HG03439 (cell line): ENCODE results near the gene GAPT.

Experiments used
- ATAC-seq: cut with Tn5 transposase; IDR thresholded peaks from one replicate; pipeline ENCODE4 v1.9.1; 2021; ENCODE audit warnings: mild to moderate bottlenecking, moderate library complexity; ENCODE audit not compliant: unreplicated experiment

The GAPT gene

DNA sequence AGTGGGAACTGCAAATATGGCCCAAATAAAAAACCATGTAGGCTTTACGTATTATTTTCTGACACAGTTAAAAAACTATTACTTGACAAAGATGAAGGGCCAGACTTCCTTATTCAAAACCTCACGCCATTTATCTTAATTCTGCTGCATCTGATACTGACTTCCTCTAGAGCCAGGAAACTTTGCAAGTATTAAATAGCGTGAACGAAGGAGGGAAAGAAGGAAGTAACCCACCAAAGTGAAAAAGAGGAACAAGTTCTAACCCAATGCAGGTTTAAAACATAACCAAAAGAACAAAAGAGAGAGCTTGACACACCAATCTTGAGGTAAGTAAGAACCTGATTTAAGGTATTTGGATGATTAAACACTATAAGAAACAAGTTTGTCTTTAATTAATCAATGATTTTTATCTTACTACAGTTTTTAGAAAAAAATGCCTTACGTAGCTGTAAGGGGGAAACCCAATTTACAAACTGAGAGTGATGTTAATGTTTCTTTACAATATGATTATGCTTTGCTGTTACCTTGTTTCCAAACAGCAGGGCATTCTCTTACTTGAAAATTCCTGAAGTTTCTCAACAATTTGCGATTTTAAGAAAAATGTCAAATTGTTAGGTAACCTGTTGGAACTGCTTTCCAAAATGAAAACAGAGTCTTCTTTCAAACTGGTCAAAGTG lies at the start of gene GAPT:
Gene GAPT (plus strand): TSS at position 220 of the 677 bp plus-strand sequence. CDS start 3,102 bp downstream, outside the sequence.
- peak; percentile 58 for ATAC-seq

DNA sequence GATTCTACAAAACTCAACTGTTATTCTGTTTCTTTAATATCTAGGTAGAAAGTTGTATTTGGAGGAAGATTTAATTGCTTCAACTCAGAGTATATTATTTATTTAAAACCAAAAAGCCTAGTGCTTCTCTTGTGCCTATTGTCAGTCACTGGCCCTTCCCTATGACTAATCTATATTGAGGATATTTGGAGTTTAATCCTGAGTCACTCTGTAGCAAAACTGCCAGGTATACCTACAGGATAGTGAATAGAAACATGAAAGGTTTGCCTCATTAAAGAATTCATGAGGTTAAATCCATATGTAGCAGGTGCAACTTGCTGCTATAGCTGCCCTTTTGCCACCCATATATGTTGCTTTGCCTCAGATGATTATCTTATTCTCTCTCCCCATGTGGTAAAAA lies 46.4 kb upstream of the GAPT start:
- no peak for ATAC-seq

DNA sequence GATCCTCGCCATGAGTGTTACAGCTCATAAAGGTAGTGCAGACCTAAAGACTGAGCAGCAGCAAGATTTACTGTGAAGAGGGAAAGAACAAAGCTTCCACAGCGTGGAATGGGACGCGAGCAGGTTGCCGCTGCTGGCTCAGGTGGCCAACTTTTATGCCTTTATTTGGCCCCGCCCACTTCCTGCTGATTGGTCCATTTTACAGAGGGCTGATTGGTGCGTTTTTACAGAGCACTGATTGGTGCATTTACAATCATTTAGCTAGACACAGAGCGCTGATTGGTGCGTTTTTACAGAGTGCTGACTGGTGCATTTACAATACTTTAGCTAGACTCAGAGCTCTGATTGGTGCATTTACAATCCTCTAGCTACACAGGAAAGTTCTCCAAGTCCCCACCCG lies 45.2 kb upstream of the GAPT start:
- ATAC-seq, result no peak

DNA sequence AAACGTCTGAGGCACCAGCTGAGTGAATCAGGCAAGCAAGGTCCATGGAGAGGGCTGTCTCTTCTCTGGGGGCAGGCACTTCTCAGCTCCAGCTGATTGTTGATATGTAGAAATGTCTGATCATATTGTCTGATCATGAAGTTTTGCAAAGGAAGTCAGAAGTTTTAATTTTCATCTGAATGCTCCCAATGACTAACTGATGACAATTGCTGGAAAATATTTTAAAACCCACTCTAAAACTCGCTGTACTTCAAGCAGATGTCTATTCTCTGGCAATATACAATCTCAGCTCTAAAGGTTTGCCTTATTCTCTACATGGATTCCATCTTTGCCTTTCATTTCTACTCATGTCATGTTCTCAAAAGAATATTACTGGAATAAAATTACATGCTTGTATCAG lies 44.0 kb upstream of the GAPT start:
- ATAC-seq, result no peak

DNA sequence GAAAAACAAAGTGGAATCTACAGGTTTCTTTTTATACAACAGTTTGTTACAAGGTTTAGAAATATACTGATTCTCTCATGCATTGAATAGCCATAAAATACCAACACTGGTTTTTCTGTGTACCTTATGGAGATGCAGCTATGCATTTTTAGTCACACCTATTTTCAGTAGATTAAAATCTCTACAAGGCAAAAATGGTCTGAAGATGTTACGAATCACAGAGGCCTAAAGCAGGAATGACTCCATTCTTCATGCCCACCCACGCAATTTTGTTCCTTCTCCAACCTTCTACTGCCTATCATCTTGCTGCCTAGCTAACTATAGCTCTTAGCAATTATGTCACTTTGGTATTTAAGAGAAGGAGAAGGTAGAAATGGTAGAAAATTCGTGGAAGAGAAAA lies 41.2 kb upstream of the GAPT start:
- ATAC-seq, result no peak

DNA sequence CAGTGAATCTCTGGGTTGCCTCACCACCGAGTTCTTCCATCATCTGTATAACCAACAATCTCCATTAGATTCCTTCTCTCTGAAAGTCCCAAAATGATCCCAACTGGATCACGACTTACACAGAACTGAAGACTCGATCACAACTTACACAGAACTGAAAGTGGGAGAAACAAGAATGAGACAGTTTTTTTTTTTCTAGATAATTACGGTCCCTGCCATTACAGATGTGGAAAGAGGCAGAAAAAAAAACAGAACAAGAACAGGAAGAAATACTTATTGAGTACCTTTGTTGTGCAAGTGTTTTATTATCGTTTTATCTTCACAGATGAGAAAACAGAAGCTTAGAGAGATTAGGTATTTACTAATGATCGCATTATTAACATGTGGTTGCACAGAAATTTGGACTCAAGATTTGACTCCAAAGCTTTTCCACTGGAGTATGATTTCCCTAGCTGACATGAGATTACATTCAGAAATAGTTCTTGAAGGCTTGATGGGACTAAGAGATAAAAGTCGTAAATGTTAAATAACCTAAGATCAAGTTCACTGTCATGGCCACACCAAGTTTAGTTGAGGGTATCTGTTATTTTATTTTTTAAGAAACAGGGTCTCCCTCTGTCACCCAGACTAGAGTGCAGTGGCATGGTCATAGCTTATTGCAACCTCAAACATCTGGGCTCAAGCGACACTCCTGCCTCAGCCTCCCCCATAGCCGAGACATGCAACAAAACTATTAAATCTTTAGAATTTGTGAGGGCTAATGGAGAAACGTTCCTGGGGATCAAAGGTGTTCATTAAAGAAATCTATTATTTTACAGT lies 40.2 kb upstream of the GAPT start:
- no peak for ATAC-seq

DNA sequence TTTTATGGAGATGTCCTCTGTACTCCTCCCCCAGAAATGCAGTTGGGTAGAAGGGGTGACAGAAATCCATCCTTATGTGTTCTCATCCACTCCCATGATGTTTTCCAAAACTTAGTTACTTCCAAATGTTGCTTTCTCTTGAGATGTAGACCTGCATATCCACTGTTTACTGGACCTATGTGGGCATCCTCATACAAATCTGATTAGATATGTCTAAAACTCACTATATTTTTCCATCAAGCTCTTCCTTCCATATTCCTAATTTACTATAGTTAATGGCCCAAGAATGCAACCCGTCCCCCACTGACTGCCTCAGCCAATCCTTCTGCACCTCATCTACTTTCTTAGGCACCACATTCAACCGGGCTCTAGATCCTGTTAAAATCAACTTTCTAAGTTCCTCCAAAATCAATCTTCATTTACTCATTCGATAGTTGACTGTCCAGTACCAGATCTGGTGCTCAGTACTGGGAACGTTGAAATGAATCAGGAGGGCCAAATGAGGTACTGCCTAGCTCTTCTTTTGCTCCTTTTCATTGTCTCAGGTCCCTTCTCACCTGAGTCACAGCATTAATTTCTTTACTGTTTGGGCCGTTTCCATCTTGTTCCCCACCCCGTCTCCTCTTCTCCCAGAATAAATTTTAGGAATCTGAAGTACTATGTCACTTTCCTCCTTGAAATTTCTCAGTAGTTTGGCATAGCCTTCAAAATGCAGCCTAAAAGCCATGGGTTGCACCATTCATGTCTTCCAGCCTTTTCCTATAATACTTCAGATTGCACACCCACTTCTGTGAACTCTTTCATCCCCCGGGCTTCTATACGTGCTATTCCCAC lies 39.3 kb upstream of the GAPT start:
- ATAC-seq, result no peak

DNA sequence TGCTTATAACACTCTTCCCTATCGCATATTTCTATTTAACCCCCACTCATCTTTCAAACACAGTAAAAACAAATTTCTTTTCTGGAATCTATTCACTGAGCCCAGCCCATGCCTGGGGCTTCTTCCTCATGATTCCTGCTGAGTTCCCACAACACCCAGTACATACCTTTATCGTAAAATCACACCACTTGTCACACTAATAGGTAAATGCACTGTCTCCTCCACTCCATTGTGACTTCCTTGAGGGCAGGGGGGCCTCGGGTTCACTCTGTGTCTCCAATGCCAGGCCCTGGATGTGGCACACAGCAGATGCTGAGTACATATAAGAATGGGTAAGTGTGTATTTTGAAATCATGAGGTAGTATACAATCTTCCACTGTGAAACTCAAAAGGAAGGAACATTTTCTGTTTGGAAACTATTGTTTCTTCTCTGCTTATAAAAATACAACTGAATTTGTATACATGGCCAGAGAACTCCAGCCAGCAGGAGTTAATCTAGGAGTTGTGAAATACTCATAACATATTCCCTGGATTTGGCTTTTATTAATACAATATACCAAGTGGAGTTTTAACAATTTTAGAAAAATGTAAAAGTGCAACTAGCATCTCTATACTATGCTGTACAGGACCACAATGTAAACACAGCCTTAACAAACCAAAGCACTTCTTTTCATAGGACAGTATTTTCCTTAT lies 38.5 kb upstream of the GAPT start:
- no peak for ATAC-seq

DNA sequence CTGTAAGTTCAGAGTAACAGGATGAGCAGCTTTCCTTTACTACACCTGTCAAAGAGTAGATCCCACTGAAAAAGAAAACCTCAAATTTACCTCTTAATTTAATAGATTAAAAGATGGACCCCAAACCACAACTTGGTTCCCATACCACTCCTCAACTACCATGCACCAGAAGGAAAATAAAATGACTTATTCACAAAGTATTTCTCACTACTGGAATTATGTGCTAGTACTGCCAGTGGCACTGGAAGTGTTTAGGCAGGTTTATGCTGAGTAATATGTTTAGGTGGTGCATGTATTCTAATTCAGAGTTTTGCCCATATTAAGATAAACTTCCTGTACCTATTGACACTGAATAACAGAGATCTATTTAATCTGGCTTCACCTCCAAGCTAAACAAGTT lies 37.9 kb upstream of the GAPT start:
- no peak for ATAC-seq

DNA sequence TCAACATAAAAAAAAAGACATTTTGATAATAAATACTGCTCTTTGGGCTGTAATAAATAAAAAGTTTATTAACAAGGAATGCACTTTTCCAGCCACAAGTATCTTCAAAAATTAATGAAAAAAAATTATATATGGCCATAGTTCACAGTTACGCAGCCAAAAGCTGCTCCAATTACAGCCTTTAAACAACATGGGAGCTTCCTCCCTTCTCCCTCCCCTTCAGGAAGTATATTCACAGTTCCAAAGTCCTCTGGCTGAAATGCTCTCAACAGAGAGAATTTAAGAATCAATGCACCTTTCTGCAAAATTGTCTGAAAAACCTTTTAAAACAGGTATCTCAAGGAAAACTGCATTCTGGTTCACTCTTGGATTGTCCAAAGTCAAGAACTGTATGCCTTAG lies 37.2 kb upstream of the GAPT start:
- no peak for ATAC-seq

DNA sequence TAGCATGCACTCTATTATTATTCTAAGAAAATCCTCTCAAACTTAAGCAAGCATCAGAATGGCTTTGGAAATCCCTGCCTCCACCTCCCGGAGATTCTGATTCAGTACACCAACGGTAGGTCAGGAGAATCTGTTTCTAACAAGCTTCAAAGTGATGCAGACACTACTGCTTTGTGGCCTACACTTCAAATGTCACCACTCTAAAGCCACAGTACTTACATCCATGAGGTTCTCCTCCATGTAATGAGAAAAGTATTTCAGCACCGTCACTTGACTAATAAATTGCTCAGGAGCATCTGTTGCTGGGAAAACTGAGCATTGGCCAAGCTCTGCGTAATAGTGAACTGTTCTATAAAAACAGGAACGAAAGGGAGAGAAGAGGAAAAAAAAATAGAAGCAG lies 36.2 kb upstream of the GAPT start:
- no peak for ATAC-seq

DNA sequence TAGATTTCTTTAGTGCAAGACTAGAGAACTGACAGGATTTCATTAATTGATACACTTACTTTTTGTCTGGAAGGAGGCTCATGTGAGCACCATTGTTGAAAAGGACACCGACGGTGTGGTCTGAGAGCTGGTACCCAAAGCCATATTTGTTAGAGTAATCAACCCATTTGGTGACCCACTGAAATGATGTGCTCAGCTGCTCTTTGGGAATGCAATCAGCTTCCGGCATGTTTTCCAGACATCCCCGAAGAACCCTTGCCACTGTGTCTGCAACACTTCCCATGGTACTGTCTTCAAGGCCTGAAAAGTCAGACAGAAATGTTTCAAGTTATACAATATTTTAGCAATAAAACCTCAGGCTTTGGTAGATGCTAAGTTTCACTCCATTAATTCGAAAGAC lies 35.8 kb upstream of the GAPT start:
- no peak for ATAC-seq

DNA sequence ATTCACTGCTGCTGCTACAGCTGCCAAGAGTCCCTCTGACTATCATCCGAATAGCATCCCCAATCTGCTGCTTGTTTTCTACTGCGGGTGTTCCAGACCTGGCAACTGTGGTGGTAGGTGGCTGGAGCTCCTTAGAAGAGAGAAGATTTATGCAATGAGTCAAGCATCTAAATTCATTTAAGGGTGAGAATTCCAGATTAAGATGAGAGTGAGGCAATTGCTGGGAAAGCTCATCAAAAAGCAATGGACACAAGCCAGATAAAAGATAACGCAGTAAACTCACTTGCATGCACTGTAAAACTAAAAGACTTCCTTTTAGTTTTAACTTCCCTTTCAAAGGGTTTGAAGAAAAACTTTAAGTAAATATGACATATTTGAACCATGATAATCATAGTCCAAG lies 35.2 kb upstream of the GAPT start:
- no peak for ATAC-seq

DNA sequence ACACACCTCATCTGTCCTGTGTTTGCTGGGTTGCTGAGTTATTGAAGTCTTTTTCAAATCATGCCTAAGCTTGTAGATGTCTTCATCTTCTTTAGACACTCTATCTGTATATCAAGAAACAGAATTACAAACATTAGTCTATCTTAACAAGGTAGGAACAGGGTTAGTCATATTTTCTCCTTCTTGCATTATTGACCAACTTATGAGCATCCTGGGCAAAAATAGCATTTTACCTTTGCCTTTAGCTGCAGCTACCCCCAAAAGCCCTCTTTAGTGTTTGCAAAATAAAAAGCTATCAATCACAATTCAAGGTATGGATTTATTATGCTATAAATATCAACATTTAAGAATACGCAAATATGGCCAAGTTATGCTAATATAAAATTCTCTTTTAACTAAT lies 34.7 kb upstream of the GAPT start:
- no peak for ATAC-seq

DNA sequence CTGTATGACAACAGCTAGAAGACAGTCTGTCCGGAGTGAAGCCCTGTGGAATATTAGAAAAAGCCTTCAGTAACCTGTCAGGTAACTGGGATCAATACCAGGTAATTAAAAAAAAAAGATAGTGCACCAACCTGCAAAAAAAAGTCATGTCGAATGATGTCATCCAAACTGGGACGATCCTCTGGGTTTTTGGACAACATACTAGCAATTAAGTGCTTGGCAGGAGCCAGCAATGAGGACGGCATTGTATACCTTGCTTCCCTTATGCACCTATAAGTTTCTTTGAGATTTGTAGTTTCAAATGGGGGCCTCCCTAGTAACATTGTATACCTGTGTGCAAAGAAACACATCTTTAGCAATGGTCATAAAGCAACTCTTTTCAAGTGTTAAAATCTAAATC lies 34.2 kb upstream of the GAPT start:
- ATAC-seq, result no peak

DNA sequence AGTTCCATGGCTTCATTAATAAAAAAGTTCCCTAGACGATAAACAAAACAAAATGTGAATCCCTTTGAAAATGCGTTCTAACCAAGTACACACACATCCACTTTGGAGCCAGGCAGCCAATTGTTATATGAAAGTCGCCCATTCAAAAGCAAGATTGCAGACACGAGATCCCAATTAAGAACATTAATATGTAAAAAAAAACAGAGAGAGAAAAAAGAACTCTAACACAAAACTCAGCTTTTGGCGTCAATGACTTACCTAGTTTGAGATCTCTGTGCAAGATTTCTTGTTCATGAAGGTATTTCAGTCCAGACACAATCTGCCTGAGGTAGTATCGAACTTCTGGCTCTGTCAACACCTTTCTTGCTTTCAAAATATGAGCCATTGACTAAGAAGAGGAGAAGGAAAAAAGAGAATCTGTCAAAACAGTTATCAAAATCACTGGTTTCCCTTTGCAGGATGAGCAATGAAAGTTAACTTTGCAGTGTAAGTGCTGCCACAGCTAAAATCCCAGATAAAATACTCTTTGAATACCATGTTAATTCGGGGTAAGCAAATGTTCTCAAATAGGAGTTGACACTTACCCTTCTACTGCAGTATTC lies 33.0 kb upstream of the GAPT start:
- ATAC-seq, result no peak

DNA sequence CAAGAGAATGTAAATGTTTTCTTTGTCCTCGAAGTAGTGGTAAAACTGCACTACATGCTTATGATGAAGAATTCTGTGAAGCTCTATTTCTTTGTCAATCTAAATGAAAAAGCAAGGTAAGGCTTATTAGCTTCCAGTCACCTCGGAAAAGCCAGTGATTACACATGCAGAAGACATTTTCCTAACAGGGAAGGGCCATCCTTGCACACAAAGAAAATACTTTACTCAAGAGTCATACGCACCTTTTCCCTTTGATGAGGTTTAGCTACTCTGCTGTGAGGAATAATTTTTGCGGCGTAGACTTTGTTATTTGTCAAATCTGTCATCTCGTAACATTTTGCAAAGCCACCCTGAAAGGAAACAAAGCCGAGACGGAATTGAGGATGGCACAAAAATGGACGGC lies 32.5 kb upstream of the GAPT start:
- ATAC-seq, result no peak

DNA sequence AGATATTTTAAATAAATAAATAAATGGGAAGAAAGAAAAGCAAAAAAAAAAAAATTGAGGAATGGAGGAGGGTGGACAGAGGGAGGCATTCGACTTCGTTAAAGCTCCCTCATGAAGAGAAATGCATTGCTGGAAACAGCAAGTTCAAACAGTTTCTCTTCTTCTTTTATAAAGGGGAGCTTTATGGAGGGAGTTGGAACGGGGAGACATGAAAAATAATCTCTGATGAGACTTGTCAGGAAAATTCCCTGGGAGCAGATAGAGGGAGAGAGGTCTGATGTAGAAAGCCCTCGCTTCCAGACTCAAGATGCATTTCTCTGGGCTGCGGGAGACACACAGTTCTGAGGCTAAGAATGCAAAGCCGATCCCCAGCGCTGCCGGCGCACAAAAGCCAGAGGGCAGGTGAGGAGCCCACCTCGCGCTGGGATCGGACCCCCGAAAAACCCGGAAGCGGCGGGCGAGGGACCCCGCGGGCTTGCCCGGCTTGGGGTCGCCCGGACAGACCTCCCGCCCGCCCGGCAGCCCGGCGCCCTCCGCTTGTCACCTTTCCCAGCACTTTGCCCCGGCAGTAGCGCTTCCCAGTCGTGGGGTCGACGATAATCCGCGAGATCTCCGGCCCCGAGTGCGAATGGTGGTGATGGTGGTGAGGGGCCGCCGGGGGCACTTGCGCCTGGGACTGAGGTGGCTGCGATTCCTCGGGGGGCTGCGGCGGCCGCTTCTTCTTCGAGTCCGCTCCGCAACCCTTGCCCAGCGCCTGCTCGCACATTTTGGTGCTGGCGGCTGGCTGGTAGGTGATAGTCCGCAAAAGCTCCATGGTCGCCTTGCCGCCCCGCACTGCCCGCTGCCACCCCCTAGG lies 31.9 kb upstream of the GAPT start:
- peak; percentile 6 for ATAC-seq

DNA sequence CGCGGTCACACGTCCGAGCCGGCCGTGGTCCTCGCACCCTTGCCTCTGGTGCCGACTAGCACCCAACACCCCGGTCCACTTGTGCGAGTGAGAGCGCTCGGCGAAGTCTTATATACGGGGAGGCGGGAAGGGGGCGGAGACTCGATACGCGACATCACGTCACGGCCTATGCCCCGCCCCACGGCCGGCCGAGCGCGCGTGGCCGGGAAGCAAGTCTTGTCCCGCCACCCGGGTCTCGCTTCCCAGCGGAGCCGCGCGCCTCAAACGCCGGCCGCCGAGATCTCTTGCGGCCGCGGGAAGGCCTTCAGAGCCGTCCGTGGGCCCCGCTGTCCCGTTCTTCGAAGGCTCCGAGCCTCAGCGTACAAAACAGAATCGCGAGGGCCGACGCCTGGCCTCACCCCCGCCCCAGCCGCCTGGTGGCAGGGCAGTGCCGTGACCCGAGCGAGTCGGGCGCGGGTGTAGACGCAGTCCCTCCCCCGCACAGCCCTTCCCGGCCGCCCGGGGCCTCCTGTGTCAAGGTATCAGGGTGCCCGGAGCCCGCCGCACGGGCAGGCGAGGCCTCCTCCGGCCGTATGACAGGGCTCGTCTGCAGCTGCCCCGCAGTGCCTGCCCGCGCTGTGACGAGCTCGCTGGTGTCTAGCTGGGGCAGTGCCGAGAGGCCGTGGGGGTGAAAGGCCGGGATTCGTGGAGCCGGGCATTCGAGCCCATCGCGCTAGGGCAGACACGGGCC lies 31.1 kb upstream of the GAPT start, which contains the start of gene PLK2:
Gene PLK2 (minus strand): TSS at position 85 of the 730 bp plus-strand sequence. CDS start 127 bp downstream, outside the sequence.
- peak; percentile 79 for ATAC-seq
